SU-DHL-6 (cell line): ENCODE measurements around the gene GNAQ.

Source experiments
- H2AFZ ChIP-seq: fragments of 200-600 bp; sonication (generic); 2 replicates; pipeline ENCODE4 v1.6.1; 2014; ENCODE audit warnings: low read depth, mild to moderate bottlenecking, moderate library complexity, mixed read lengths, antibody characterized with exemption, low read length; ENCODE audit not compliant: severe bottlenecking
- H3F3A ChIP-seq: fragments of 200-600 bp; shearing (Covaris generic); 2 replicates; pipeline ENCODE4 v1.6.0; 2016; ENCODE audit warnings: antibody characterized with exemption, mild to moderate bottlenecking; ENCODE audit not compliant: insufficient read depth
- H3K27ac ChIP-seq: fragments of 200-600 bp; sonication (generic); 2 replicates; pipeline ENCODE4 v1.5.1; 2016; ENCODE audit warnings: low read depth, mild to moderate bottlenecking, low read length, moderate library complexity, mixed read lengths
- H3K27me3 ChIP-seq: fragments of 200-600 bp; sonication (generic), shearing (Covaris generic); 2 replicates; pipeline ENCODE4 v1.6.0; 2014; ENCODE audit warnings: mild to moderate bottlenecking, low read length
- H3K36me3 ChIP-seq: fragments of 200-600 bp; sonication (generic); 2 replicates; pipeline ENCODE4 v1.6.1; 2014; ENCODE audit warnings: mild to moderate bottlenecking, low read length, mixed read lengths
- H3K4me2 ChIP-seq: fragments of 300-600, 200-600 bp; shearing (Covaris generic), sonication (generic); 2 replicates; pipeline ENCODE4 v1.6.0; 2014; ENCODE audit warnings: low read length, low read depth, mild to moderate bottlenecking; ENCODE audit not compliant: poor library complexity, severe bottlenecking
- H3K4me3 ChIP-seq: fragments of 200-600 bp; sonication (generic); 2 replicates; pipeline ENCODE4 v1.5.1; 2014; ENCODE audit warnings: antibody characterized with exemption, low read length, mild to moderate bottlenecking, mixed read lengths; ENCODE audit not compliant: insufficient read depth, poor library complexity, severe bottlenecking
- H3K79me2 ChIP-seq: fragments of 200-600 bp; sonication (generic); 2 replicates; pipeline ENCODE4 v1.6.1; 2014; ENCODE audit warnings: mild to moderate bottlenecking, low read length, moderate library complexity; ENCODE audit not compliant: insufficient read depth
- H3K9ac ChIP-seq: fragments of 200-600 bp; sonication (generic); 2 replicates; pipeline ENCODE4 v1.7.0; 2014; ENCODE audit warnings: mild to moderate bottlenecking, low read length
- H3K9me2 ChIP-seq: fragments of 200-600 bp; sonication (generic); replicated peaks from 2 replicates; pipeline ENCODE4 v1.6.1; 2014; ENCODE audit warnings: low read length; ENCODE audit not compliant: insufficient read depth
- H3K9me3 ChIP-seq: fragments of 200-600 bp; sonication (generic); 2 replicates; pipeline ENCODE4 v1.6.1; 2014; ENCODE audit warnings: low read length, mixed read lengths; ENCODE audit not compliant: insufficient read depth
- H4K20me1 ChIP-seq: fragments of 200-600 bp; sonication (generic); 2 replicates; pipeline ENCODE4 v1.6.1; 2014; ENCODE audit warnings: low read depth, mild to moderate bottlenecking, antibody characterized with exemption, low read length, moderate library complexity, mixed read lengths
- CTCF ChIP-seq: fragments of 200-600 bp; sonication (generic); IDR thresholded peaks from one replicate; pipeline ENCODE4 v1.5.1; 2017; ENCODE audit warnings: antibody characterized with exemption, mild to moderate bottlenecking, low read length, moderate library complexity; ENCODE audit not compliant: insufficient read depth, poor library complexity, severe bottlenecking
- EZH2phosphoT487 ChIP-seq: fragments of 200-600 bp; sonication (generic), shearing (Covaris generic); conservative IDR thresholded peaks from 2 replicates; pipeline ENCODE4 v1.6.1; 2018; ENCODE audit warnings: mild to moderate bottlenecking, antibody characterized with exemption, low read length, moderate library complexity, mixed read lengths

The GNAQ gene

GRCh38 chr9:77999231-77999631, 32.4 kb downstream of the GNAQ start:
- H3K9me2 ChIP-seq = no peaks in the 10 kb centered on the region
- no peak overlapping the region for H3K4me2 ChIP-seq
- H3K27me3 ChIP-seq = no peaks in the 10 kb centered on the region
- H3K4me3 ChIP-seq = no peak overlapping the region
- no peak overlapping the region for H3K9ac ChIP-seq
- no peaks in the 10 kb centered on the region for H3K36me3 ChIP-seq
- H3K9me3 ChIP-seq = no peaks in the 10 kb centered on the region
- H3K27ac ChIP-seq = no peak overlapping the region
- no peaks in the 10 kb centered on the region for H3F3A ChIP-seq
- H3K79me2 ChIP-seq = no peaks in the 10 kb centered on the region
- H2AFZ ChIP-seq = no peak overlapping the region
- TF ChIP-seq EZH2phosphoT487 (no peak), CTCF (no peak)
- H4K20me1 ChIP-seq = no peaks in the 10 kb centered on the region

- H3F3A ChIP-seq = no peaks in the 10 kb centered on the region
- H3K4me3 ChIP-seq = no peak overlapping the region
- H4K20me1 ChIP-seq = no peaks in the 10 kb centered on the region
- no peaks in the 10 kb centered on the region for H3K36me3 ChIP-seq
- H3K9me3 ChIP-seq = no peaks in the 10 kb centered on the region
- no peaks in the 10 kb centered on the region for H3K9me2 ChIP-seq
- no peaks in the 10 kb centered on the region for H3K27me3 ChIP-seq
- H3K79me2 ChIP-seq = no peaks in the 10 kb centered on the region
- H3K4me2 ChIP-seq = no peak overlapping the region
- H2AFZ ChIP-seq = no peak overlapping the region
- no peak overlapping the region for H3K9ac ChIP-seq
- no peak overlapping the region for H3K27ac ChIP-seq
- TF ChIP-seq EZH2phosphoT487 (no peak), CTCF (no peak)
Measured at GRCh38 chr9:77997611-77998284, 33.9 kb downstream of the GNAQ start.

GRCh38 chr9:77996696-77997095, 34.9 kb downstream of the GNAQ start:
- Histone ChIP-seq H3K27ac (no peak overlapping the region), H3K4me2 (no peak overlapping the region), H3K9ac (no peak overlapping the region), H3K4me3 (no peak overlapping the region), H3F3A (no peaks in the 10 kb centered on the region), H2AFZ (no peak overlapping the region), H3K79me2 (no peaks in the 10 kb centered on the region), H4K20me1 (no peaks in the 10 kb centered on the region), H3K9me2 (no peaks in the 10 kb centered on the region), H3K9me3 (no peaks in the 10 kb centered on the region), H3K36me3 (no peaks in the 10 kb centered on the region), H3K27me3 (no peaks in the 10 kb centered on the region)
- TF ChIP-seq CTCF = no peak
- no peak for TF ChIP-seq EZH2phosphoT487
